T-helper 1 cell treated with Interleukin-12 subunit alpha and Interleukin-12 subunit beta and Interleukin-4 antibody, amounts not matched to agents 30 μg/mL and 1 μg/mL, for 36 hours (primary cell): ENCODE data around the gene AMDHD2.

ENCODE experiments used
- H3K27ac Mint-ChIP-seq: one replicate; pipeline ENCODE4 v1.8.0; 2021; ENCODE audit warnings: mild to moderate bottlenecking, mixed read lengths
- H3K27me3 Mint-ChIP-seq: one replicate; pipeline ENCODE4 v1.8.0; 2021; ENCODE audit warnings: low read depth, mixed read lengths
- H3K36me3 Mint-ChIP-seq: one replicate; pipeline ENCODE4 v1.8.0; 2021; ENCODE audit warnings: low read depth, mixed read lengths
- H3K4me1 Mint-ChIP-seq: one replicate; pipeline ENCODE4 v1.8.0; 2021; ENCODE audit warnings: low read depth, mixed read lengths
- H3K4me3 Mint-ChIP-seq: one replicate; pipeline ENCODE4 v1.8.0; 2021; ENCODE audit warnings: mild to moderate bottlenecking, moderate library complexity, mixed read lengths
- H3K9me3 Mint-ChIP-seq: one replicate; pipeline ENCODE4 v1.8.0; 2021; ENCODE audit warnings: mixed read lengths

AMDHD2 gene

DNA sequence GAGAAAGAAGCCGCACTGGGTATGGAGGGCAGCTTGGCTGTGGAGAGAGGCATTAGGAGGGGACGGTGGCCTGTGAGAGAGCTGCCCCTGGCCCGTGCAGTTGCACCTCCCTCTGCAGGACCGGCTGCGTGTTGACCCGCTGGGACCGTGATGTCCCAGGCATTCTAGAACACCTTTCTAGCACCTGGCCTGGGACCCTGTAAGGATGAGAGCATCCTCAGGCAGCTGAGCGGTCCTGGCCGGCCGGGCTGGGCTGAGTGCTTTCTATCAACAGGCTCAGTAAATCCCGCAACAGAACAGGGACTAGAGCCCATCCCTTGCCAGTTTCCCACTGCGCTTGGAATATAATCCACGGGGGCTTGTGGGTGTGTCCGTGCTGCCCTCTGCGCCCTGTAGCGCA is 30.6 kb upstream of the AMDHD2 start:
- Mint-ChIP-seq H3K4me1 (peaks cover 15% of the 10 kb centered on the region), H3K27ac (no peak overlapping the region), H3K36me3 (no peaks in the 10 kb centered on the region)

DNA sequence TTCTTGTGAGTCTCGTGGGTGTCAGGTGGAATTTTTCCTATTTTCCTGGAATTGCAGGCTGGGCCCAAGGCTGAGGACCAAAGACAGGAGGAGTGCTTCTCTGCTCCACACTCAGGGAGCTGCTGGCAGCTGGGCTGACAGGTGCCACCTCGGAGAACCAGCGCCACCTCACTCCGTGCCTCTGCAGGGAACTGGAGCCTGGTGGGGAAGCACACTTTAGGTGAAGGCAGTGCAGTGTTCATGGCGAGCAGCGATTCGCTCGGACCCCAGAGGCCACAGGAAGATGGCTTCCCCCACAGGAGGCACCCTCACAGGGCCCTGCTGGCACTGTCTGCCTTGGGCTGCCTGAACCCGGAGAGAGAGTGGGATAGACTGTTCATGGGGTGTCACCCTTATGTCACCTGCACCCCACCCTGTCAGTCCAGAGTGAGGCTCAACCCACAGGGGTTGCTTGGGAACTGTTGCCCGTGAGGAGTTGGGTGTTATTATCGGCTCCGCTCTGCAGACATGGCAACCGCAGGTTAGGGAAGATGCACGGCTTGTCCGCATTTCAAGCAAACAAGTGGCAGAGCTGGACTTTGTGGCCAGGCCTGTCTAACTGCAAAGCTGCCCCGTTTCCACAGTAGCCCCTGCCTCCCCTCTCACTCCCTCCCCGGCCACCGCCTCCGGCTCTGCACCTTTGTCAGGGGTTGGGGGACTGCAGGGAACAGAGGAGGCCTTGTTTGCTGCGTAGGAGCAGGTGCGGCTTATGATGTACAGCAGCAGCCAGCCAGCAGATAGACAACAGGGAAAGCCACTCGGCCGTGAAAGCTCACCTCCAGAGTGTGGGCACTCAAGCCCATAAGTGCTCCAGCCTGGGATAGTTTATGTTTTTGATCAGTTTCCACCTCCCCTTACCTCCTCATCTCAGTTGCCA is 29.7 kb upstream of the AMDHD2 start:
- no peaks in the 10 kb centered on the region for H3K36me3 Mint-ChIP-seq
- peaks cover 13% of the 10 kb centered on the region for H3K4me1 Mint-ChIP-seq
- no peaks in the 10 kb centered on the region for H3K27me3 Mint-ChIP-seq
- H3K9me3 Mint-ChIP-seq, result no peaks in the 10 kb centered on the region
- H3K4me3 Mint-ChIP-seq, result no peak overlapping the region
- H3K27ac Mint-ChIP-seq, result no peak overlapping the region

More for the DNA sequence above, 30.6 kb upstream of the AMDHD2 start:
- Mint-ChIP-seq H3K4me3 (no peak overlapping the region), H3K9me3 (no peaks in the 10 kb centered on the region), H3K27me3 (no peaks in the 10 kb centered on the region)

DNA sequence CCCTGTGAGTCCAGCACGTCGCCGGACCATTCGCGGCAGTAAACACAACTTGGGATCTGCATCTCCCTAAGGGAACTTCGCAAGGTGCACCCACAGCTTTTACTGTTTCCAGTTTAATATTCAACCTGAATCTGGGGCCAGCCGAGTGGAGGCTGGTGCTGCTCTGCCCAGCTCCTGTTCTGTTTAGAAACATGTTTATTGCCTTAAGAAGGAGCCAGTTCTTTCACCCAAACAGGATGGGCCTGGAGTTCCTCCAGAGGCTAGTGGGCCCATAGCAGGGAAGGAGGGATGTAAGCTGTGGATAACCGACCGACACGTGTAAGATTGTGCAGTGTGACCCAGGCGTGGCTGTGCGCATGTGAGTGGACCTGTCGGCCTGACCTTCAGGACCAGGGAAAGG is 27.9 kb upstream of the AMDHD2 start:
- no peak overlapping the region for H3K4me3 Mint-ChIP-seq
- no peak overlapping the region for H3K27ac Mint-ChIP-seq
- H3K27me3 Mint-ChIP-seq, result no peaks in the 10 kb centered on the region
- H3K36me3 Mint-ChIP-seq, result no peaks in the 10 kb centered on the region
- H3K9me3 Mint-ChIP-seq, result no peaks in the 10 kb centered on the region
- H3K4me1 Mint-ChIP-seq, result peaks cover 3% of the 10 kb centered on the region

DNA sequence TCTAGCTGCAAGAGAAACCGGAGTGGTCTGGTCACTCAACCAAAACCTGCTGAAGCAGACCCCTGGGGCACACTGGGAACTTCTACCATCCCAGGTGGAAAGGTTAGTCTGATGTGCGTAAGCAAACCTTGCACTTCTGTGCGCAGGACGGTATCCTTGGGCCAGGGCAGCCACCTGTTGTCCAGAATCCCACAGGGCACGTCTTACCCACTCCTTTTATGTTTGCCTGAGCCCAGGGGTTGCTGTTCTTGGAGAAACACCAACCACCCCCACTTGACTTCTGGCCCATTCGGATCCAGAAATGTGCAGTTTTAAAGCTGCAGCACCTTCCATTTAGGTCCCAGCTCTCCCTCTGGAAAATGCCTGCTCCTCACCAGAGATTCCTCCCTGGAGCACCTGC is 26.6 kb upstream of the AMDHD2 start:
- H3K4me3 Mint-ChIP-seq, result no peak overlapping the region
- no peaks in the 10 kb centered on the region for H3K27me3 Mint-ChIP-seq
- no peak overlapping the region for H3K27ac Mint-ChIP-seq
- H3K9me3 Mint-ChIP-seq, result no peaks in the 10 kb centered on the region
- no peaks in the 10 kb centered on the region for H3K4me1 Mint-ChIP-seq
- no peaks in the 10 kb centered on the region for H3K36me3 Mint-ChIP-seq

GRCh38 chr16:2494616-2495015 is 25.6 kb upstream of the AMDHD2 start:
- no peaks in the 10 kb centered on the region for H3K36me3 Mint-ChIP-seq
- H3K9me3 Mint-ChIP-seq, result no peaks in the 10 kb centered on the region
- H3K27ac Mint-ChIP-seq, result no peak overlapping the region
- no peaks in the 10 kb centered on the region for H3K4me1 Mint-ChIP-seq
- no peak overlapping the region for H3K4me3 Mint-ChIP-seq
- H3K27me3 Mint-ChIP-seq, result no peaks in the 10 kb centered on the region

DNA sequence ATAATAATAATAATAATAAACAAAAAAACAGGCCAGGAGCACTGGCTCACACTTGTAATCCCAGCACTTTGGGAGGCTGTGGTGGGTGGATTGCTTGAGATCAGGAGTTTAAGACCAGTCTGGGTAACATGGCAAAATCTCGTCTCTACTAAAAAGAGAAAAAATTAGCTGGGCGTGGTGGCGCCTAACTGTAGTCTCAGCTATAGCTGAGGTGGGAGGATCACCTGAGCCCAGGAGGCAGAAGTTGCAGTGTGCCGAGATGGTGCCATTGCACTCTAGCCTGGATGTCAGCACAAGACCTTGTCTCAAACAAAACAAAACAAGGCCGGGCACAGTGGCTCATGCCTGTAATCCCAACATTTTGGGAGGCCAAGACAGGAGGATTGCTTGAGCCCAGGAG is 25.1 kb upstream of the AMDHD2 start:
- Mint-ChIP-seq H3K36me3 (no peaks in the 10 kb centered on the region), H3K27me3 (no peaks in the 10 kb centered on the region), H3K9me3 (no peaks in the 10 kb centered on the region), H3K4me3 (no peak overlapping the region), H3K4me1 (no peaks in the 10 kb centered on the region), H3K27ac (no peak overlapping the region)

DNA sequence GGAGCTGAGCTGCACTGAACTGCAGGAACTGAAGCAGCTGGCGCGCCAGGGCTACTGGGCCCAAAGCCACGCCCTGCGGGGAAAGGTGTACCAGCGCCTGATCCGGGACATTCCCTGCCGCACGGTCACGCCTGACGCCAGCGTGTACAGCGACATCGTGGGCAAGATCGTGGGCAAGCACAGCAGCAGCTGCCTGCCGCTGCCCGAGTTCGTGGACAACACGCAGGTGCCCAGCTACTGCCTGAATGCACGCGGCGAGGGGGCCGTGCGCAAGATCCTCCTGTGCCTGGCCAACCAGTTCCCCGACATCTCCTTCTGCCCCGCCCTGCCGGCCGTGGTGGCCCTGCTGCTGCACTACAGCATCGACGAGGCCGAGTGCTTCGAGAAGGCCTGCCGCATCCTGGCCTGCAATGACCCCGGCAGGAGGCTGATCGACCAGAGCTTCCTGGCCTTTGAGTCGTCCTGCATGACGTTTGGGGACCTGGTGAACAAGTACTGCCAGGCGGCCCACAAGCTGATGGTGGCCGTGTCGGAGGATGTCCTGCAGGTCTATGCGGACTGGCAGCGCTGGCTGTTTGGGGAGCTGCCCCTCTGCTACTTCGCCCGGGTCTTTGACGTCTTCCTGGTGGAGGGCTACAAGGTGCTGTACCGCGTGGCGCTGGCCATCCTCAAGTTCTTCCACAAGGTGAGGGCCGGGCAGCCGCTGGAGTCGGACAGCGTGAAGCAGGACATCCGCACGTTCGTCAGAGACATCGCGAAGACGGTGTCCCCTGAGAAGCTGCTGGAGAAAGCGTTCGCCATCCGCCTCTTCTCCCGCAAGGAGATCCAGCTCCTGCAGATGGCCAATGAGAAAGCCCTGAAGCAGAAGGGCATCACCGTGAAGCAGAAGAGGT is 23.7 kb upstream of the AMDHD2 start:
- no peak overlapping the region for H3K4me3 Mint-ChIP-seq
- H3K36me3 Mint-ChIP-seq, result no peaks in the 10 kb centered on the region
- no peaks in the 10 kb centered on the region for H3K9me3 Mint-ChIP-seq
- H3K27ac Mint-ChIP-seq, result no peak overlapping the region
- no peaks in the 10 kb centered on the region for H3K4me1 Mint-ChIP-seq
- no peaks in the 10 kb centered on the region for H3K27me3 Mint-ChIP-seq

DNA sequence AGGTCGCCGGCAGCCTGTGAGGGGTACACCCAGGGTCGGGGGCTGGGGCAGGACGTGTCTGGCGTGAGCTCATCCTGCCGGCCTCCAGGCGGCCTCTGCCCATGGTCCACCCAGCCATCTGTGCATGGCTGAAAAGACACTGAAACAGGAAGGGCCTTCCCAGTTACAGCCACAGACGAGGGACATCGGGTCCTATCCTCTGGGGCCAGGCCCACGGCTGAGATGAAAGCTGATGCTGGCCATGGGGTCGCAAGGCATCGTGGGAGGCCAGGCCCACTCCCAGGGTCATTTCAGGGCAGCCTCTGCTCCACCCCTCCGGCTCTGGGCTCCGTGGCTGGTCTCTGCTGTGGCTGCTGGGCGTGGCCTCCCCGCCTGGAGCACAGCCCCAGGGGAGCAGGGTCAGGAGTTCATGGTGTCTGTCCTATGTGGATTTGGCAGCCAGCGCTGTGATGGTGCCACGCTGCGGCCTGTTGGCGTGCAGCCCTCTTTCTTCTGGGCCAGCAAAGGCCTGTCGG is 23.0 kb upstream of the AMDHD2 start:
- H3K27me3 Mint-ChIP-seq, result no peaks in the 10 kb centered on the region
- no peaks in the 10 kb centered on the region for H3K9me3 Mint-ChIP-seq
- H3K4me3 Mint-ChIP-seq, result no peak overlapping the region
- H3K4me1 Mint-ChIP-seq, result no peaks in the 10 kb centered on the region
- H3K36me3 Mint-ChIP-seq, result no peaks in the 10 kb centered on the region
- no peak overlapping the region for H3K27ac Mint-ChIP-seq

DNA sequence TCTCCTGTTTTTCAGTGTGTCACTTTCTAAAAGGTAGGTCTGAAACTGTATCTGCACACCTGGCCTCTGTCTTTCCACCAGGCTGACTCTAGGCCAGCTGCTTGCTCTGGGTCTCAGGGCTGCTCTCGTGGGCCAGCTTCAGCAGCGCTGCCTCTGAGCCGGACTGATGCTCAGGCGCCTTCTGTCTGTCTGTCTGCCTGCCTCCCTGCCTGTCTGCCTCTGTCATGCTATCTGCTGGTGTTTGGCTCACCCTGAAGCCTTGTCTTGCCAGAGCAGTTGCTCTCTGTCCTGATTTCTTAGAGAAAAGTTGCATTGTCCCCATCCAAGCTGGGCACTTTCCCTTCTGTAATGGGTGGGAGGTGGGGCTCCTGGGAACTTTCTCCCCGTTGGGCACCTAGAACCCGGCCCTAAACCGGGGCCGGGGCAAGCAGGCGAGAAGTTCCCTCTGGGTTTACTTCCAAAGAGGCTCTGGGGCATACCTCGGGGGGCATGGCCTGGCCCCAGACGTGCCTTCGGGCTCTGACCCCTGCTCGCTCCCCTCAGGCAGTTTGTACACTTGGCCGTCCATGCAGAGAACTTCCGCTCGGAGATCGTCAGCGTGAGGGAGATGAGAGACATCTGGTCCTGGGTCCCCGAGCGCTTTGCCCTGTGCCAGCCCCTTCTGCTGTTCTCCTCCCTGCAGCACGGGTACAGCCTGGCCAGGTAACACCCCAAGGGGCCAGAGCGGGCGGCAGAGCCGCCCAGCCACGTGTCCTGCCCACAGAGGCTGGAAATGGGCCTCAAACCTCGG is 22.3 kb upstream of the AMDHD2 start:
- H3K36me3 Mint-ChIP-seq, result no peaks in the 10 kb centered on the region
- H3K27ac Mint-ChIP-seq, result no peak overlapping the region

GRCh38 chr16:2498531-2499253 is 21.5 kb upstream of the AMDHD2 start:
- Mint-ChIP-seq H3K36me3 (no peaks in the 10 kb centered on the region), H3K27ac (no peak overlapping the region), H3K27me3 (no peaks in the 10 kb centered on the region), H3K4me1 (no peaks in the 10 kb centered on the region), H3K9me3 (no peaks in the 10 kb centered on the region), H3K4me3 (no peak overlapping the region)

More for the DNA sequence above, 22.3 kb upstream of the AMDHD2 start:
- H3K27me3 Mint-ChIP-seq, result no peaks in the 10 kb centered on the region
- H3K4me3 Mint-ChIP-seq, result no peak overlapping the region
- no peaks in the 10 kb centered on the region for H3K4me1 Mint-ChIP-seq
- H3K9me3 Mint-ChIP-seq, result no peaks in the 10 kb centered on the region

DNA sequence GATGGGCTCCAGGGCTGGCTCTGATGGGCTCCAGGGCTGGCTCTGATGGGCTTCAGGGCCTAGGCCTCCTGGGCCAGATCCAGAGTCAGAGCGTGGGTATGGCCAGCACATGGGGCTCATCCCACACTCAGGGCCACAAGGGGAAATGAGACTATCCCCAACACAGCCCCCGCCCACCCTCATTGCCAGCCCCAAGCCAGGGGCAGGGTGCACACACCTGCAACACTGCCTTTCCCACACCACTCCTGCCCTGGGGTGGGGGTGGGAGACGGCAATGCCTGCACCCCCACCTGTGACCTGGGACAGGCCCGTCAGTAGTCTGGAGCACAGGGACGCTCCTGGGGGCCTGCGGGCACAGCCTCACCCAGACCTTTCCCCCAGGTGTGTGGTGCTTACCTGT is 20.7 kb upstream of the AMDHD2 start:
- Mint-ChIP-seq H3K9me3 (no peaks in the 10 kb centered on the region), H3K4me3 (no peak overlapping the region), H3K4me1 (no peaks in the 10 kb centered on the region), H3K27me3 (no peaks in the 10 kb centered on the region), H3K27ac (no peak overlapping the region), H3K36me3 (no peaks in the 10 kb centered on the region)

- Mint-ChIP-seq H3K9me3 (no peaks in the 10 kb centered on the region), H3K36me3 (no peaks in the 10 kb centered on the region), H3K4me3 (no peak overlapping the region), H3K27me3 (no peaks in the 10 kb centered on the region), H3K27ac (no peak overlapping the region), H3K4me1 (no peaks in the 10 kb centered on the region)
Observed at GRCh38 chr16:2499890-2500429, 20.2 kb upstream of the AMDHD2 start.

- Mint-ChIP-seq H3K27me3 (no peaks in the 10 kb centered on the region), H3K4me1 (no peaks in the 10 kb centered on the region), H3K36me3 (no peaks in the 10 kb centered on the region), H3K9me3 (no peaks in the 10 kb centered on the region), H3K4me3 (no peak overlapping the region), H3K27ac (no peak overlapping the region)
Observed at GRCh38 chr16:2500430-2500917, 19.7 kb upstream of the AMDHD2 start.
